ENCODE results near the gene SMAD5.

SMAD5 gene

DNA sequence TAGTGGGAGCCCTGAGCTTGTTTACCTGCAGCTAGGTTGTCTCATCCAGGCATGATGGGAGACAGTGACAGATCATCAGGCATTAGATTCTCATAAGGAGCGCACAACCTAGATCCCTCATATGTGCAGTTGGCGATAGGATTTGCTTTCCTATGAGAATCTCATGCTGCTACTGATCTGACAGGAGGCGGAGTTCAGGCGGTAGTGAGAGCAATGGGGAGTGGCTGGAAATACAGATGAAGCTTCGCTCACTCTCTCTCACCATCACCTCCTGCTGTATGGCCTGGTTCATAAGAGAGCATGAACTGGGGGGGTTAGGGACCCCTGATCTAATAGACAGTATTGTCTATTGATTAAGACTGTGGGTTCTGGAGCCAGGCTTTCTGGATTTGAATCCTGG is 24.9 kb downstream of the SMAD5 start:
- DNase-seq, result no peak

DNA sequence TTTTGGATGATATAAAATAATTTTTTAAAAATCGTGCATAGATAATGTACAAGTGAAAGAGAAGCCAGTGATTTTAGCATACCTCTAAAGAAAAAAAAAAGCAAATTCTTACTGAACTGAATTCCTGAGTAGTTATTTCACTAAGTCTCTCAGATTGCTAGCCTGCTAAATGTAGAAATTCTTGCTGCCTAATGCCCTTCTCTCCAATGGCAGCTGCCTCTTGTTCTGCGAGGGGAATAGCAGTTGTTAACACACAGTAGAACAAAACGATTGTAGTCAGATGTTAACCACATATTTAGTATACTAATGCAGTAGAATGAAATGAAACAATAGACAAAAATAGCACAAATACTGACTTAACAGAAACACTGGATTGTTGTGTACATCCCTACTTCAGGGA is 26.8 kb downstream of the SMAD5 start:
- DNase-seq, result no peak

DNA sequence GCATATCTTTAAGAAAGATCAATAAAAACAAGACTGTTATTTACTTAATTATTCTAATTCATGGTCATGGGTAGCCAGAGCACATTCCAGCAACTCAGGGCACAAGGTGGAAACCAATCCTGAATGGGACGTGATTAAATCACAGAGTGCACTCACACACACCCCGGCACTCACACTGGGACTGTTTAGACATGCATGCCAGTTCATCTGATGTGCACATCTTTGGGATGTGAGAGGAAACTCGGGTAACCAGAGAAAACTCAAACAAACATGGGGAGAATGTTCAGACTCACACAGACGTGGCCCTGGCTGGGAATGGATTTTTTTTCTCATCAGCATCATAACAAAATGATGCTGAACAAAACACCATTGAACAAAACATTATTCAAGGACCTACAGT is 29.4 kb downstream of the SMAD5 start:
- DNase-seq, result no peak

DNA sequence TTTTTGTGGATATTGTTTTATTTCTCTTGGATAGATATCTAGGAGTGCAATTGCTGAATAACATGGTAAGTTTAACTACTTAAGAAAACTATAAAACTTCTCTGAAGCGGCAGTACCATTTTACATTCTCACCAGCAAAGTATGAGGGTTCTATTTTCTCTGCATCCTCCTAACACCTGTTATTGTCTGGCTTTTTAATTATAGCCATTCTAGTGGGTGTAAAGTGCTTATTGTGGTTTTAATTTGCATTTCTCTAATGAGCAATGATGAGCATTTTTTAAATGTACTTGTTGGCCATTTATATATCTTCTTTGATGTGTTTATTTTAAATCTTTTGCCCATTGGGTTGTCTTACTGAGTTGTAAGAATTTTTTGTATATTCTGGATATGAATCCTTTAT is 31.6 kb downstream of the SMAD5 start:
- no peak for DNase-seq

DNA sequence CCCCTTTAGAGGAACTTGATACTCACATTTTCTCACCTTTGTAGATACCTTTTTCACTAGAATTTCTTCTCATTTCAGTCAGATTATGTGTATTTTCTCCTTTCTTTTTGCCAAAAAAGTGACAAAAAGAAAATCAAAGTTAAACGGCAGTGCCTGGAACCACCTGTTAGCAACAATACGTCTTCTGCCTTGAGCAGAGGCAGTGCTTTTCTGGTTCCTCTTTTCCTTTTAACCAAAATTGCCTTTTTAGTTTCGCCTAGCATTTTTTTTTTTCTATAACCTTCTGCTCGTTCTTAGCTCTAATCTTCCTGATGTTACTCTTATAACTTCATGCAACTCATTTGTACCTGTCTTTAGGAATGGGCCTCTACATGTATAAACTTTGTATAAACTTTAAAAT is 34.3 kb downstream of the SMAD5 start:
- no peak for DNase-seq

DNA sequence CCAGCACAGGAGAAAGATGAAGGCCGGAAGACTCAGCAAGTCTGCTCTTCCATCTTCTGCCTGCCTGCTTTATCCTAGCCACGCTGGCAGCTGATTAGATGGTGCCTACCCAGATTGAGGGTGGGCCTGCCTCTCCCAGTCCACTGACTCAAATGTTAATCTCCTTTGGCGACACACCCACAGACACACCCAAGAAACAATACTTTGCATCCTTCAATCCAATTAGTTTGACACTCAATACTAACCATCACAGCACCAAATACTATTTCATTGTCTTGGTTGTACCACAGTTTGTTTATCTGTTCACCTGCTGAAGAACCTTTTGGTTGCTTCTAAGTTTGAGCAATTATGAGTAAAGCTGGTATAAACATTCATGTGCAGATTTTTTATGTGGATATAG is 36.6 kb downstream of the SMAD5 start:
- DNase-seq, result no peak

DNA sequence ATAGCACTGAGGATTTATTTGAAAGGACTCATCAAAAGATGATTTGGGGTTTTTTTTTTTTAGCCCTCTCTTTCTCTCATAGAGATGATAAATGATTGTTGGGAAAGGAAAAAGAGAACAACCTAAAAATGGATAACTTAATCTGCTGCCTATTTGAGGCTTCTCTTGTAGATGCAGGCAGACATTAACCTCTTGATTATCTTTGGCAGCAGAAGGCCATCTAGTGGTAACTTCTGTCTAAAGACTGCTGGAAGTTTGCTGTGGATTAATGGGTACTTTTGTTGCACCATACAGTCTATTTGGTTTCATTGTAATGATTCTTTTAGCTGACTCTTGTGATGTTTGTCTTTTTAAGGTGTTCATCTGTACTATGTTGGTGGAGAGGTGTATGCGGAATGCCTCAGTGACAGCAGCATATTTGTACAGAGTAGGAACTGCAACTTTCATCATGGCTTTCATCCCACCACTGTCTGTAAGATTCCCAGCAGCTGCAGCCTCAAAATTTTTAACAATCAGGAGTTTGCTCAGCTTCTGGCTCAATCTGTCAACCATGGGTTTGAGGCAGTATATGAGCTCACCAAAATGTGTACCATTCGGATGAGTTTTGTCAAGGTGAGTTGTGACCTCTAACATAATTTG is 41.5 kb downstream of the SMAD5 start:
- no peak for DNase-seq

DNA sequence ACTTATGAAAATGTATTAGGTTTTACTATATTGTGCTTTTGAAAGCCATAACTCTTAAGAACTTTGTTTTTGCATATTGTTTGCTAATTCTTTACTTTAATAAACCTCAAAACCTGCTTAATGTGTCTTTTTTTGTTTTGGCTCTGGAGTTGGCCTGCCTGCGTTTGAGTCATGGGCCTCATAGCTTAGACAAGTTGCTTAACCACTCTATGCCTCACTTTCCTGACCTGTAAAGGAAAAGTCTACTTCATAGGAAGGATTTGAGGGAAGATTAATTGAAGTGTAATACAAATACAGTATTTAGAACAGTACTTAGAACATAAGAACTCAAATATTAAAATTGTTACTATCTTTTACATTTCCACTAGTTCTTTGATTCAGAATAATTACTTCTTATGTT is 50.0 kb downstream of the SMAD5 start:
- DNase-seq, result no peak

DNA sequence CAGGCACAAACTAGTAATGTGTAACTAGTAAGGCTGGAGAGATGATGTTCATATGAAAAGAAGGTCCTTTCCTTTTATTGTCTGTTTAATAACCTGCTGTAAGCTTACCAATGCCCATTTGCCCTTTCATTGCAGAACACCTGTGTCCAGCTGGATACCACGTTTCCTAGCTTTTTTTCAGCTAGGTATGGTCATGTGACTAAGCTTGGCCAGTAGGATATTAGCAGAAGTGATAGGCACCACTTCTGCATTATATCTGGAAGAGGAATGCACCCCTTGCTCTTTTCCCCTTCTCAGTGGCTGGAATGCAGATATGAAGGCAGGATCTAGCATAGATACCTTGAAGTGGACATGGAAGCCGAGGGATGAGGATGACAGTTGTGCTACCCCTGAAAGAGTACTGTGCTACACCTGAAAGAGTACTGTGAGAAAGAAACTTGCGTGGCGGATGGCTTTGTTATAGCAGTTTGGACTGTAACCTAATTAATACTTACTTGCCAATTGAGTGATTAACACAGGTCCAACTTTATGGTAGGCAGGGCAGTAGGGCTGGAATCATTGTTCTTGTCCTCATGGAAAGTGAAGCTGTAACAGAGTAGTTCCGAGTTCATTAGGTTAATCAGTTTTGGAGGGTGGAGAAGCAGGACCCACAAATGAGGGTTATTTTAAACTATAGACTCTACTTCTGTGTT is 53.5 kb downstream of the SMAD5 start:
- DNase-seq, result no peak

DNA sequence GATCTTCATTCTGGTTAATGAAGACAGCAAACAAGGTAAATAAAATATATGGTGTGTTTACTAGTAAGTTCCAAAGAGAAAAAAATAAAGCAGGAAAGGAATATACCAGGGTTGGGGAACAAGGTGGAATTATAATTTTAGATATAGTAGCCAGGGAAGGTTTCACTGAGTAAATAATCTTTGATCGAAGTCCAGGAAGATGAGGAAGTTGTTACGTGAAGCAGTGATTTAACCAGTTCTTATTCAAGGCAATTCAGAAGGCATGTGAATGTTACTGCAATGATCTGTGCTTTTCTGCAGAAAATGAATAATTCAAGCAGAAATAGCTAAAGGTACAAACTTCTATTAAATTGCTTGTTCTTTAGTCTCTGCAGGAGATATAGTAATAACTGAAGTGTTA is 54.2 kb downstream of the SMAD5 start:
- DNase-seq, result no peak

DNA sequence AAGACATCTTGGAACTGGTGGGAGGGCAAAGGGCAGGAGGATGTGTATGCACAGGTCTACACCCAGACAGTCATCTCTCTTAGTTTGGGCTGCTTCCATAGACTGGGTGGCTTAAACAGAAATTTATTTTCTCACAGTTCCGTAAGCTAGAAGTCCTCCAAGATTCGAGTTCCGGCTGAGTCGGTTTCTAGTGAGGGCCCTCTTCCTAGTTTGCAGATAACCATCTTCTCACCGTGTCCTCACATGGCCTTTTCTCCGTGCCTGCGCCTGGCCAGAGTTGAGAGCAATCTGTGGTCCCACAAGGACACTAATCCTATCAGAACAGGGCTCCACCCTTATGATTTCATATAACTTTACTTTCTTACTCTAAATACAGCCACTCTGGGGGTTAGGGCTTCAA is 56.2 kb downstream of the SMAD5 start:
- DNase-seq, result no peak

DNA sequence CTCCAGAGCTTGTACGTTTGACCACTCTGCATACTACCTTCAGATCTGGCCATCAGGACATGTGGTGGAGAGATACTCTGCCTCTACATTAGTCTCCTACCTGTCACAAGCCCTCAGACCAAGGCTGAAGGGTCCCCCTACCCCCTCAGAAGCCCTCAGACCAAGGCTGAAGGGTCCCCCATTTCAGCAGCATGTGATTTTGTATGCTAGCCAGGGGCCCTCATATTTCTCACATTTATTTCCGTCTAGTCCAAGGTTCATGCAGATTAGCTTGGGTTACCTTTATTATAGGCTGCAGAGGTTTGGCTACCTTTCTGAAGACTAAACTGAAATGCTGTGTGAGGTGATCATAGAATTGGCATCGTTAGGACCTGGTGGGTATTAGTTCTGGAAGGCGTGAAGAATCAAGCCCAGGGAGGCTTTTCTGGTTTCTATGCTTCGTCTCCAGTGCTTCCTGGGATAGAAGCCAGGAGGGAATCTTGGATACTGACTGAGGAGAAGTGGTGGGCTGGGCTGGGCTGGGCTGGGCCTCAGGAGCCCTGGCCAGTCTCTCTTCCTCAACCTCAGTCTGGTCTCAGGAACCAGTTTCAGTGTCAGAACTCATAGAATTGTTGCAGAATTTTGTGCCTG is 57.6 kb downstream of the SMAD5 start:
- DNase-seq, result no peak

DNA sequence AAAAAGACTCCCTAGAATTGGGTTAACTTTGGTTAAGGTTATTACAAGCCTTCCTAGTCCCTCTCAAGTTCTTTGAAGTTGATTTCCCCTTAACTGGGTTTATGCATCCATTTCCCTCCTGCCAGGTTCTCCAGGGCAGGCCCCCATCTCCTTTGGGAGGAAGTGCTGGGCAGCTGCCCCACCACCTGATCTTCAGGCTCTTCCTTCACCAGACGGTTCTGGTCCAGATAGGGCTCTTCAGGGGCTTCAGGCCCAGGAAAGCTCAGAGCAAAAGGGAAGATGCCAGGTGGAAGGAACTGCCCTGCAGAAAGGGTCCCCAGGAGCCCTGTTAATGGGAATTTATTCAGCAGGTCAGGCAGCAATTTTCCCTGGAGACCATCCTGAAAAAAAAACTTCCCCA is 58.3 kb downstream of the SMAD5 start:
- no peak for DNase-seq

DNA sequence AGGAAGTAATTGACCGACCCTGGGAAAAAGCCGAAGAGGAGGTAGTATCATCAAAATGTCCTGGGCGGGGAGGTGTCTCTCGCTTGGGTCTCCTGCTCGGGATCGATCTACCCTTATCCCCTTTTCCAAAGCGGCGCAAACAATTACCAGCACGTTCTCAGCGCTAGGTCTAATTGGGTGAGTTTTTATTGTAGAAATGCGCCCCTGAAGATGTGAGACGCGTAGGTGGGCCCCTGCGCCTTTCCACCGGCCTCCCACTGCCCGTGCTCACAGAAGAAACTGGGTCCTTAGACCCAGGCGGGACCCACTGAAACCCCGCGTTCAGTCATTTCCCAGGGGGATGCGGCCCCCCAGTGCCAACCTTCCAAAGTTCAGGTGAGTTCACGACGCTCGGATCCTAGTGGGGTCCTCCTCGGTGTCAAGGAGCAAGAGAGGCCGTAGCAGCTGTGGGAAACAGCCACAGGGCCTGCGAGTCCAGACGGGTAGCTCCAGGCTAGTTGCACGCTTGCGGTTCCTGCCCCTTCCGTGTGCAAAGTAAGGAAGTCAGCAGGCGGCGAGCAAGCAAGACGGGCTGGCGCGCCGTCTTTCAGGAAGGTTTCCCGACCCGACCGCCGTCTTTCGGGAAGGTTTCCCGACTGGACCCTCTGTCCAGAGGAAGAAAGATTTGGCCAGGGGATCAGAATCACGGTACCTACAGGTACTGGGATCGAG is 58.8 kb downstream of the SMAD5 start:
- no peak for DNase-seq

DNA sequence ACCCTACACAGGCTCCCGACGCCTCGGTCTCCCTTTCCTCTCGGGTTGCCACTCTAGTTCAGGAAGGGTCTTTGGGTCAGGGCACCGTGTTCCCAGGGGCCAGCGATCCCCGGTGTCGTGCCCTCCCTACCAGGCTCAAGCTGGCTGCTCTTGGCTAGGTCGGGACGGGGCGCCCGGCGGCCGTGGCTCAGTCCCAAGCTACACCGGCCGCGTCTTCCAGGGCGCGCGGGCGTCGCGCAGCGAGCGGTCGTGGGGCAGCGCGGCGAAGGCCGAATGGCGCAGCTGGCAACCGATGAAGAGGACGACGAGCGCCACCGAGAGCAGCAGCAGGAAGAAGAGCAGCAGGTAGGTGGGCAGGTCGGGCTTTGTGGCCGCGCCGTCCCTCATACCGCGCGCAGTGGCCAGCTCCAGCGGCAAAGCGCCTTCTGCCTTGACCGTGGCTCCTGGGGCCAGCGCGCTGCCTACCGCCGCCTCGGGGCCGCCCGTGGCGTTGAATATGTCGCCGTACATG is 59.4 kb downstream of the SMAD5 start:
- DNase-seq, result no peak

DNA sequence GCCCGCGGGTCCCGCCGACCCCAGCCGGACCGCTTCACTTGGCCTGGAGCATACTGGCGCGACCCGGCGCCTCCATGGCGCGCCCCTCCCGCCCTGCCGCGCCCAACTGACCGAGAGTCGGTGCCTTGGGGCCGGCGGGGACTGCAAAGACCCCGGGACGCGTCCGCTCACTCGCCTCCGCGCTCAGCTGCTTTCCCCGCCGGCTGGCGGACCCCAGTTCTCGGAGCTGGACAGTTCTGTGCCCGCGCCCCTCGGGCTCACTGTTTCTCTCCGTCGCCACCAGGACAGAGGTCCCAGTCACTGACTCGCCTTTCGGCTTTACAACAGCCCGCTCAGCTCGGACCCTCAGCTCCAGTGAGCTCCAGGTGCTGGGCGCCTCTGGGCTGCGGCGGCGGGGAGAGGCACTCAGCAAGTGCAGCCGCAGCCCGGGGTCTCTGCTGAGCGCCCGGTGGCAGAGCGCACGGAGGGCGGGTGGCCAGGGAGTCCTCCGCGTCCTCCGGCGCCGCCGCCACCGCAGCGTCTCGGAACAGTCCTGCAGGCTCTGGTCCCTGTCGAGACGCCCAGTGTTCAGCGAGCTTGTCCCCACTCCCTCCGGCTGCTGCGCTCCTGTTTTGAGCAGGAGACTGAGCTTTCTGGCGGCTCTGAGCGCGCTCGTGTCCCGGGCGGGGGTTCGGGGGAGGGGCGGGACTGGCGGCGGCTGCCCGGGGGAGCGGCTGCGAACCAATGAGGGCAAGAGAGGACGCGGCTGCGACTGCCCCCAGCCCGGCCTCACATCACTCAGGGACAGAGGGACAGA is 60.1 kb downstream of the SMAD5 start, which contains the start of gene SMIM32:
Gene SMIM32 (minus strand): TSS at position 637 of the 796 bp plus-strand sequence. CDS start 638 bp downstream, outside the sequence.
- no peak for DNase-seq

DNA sequence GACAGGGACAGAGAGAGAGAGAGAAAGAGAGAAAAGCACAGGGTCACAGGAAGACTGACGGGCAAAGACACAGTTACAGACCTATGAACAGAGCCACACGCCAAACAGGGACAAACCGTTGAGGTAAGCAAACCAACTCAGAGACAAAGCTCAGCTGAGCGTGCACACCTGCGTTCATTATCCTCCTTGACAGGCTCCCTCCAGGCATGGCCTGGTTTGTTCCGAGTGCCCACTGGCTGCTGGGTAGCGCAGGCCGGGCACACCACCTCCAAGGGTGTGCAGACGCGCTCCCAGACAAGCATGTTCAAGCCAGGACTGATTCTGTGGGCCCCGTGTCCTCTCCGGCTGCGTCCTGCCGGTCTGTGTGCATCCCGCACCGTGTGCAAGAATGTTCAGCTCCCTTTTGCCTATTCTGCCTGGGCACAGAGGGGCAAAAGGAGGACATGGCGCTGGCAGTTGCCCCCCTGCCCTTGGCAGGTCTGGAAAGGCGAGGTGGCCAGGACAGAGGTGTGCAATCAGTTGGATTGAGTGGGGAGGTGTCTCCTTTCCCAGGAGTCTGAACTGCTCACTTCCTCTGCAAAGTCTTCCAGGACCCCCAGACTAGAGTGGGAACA is 60.8 kb downstream of the SMAD5 start:
- no peak for DNase-seq

DNA sequence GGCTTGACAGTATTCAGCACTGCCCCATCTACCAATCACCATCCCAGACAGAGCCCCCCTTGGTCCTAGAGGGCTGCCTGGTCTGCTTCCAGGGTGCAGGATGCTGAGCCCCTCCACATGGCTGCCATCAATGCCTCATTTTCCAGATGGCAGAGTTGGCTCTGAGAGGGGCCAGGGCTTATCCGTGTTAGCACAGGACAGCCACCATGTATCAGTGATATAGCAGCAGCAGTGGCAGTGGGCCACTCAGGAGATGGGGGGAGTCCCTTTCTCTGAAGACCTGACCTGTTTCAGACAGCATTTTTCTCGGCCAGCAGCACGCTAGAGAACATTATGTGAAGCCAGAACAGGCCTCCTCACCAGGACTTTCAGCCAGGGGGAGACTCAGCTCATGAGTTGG is 61.9 kb downstream of the SMAD5 start:
- DNase-seq, result no peak

DNA sequence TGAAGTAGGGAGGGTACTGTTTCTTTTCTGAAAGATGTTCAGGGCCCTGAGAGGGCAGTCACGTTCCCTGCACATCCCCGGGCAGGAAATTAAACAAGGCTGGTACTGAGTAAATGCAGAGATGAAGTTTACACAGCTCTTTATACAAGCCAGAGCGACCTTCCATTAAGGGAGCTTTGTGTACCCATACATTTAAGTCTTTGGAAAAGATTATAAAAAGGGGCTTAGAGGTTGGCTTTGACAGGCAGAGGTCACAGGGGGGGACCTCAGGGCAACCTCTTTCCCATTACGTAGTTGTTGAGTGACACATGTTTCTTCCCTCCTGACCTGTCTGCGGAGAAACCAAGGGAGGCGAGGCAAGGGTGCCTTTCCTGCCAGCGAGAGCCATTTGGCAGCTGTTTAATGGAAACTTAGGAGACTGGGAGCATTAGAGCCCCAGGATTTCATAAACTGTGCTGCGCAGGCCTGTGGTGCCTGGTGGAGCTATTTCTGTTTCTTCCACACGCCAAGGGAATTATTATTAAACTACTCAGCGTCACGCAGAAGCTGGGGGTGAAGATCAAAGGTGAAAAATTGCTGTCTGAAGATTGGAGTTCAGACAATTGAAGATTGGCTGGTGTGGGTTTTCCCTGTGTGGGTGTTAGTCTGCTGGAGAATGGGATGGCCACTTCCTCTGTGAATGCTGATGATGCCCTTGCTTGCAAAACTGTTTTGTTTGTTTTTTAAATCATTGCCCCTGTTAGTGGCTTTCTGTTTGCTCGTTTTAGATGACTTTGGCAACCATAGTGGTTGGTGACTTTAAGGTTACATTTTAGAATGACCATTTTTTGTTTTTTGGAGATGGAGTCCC is 63.6 kb downstream of the SMAD5 start:
- DNase-seq, result no peak

DNA sequence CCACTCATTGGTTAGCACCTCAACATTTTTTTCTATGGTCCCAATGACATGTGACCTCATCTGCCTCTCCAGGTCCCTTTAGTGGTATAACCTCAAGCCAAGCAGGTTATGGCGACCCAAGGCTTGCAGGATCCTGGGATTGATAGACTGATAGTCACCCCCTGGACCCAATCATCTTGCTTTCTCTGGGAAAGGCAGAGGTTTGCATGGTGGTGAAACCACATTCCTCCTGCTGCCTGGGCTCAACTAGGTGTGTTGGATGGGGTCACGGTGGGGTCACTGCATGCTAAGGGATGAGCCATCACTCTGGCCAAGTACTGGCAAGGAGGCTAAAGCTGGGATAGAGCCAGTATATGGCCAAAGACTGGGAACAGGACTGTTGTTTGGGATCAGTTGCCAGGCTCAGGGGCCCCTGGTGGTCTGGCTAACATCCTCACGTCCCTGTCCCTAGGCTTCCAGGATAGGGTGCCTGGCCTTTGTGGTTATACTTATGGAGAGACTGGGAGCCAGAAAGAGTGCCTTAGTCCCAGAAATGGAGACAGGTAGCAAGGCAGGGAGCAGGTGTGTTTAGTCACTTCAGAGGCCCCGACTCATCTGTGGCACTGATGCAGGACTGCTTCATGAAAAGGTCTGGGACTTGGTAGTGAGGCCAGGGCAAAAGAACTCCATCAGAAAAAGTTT is 65.0 kb downstream of the SMAD5 start:
- no peak for DNase-seq

DNA sequence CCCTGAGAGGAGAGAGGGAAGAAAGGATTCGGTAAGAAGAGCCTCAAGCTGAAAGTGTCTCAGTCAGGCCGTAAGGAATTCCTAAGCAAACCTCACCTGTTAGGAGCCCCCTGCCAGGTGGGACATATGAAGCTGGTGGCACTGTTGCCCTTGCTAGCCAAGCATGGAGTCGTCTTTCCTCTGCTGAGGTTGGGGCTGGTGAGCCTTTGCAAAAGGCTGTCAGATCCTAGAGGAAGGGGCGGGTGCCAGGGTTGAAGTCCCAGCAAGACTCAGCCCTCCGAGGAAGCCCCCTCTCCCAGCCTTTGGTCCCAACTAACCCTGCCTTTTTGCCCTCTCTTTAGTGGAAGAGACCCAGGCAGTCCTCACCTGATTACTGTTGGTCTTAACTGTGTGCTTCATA is 65.8 kb downstream of the SMAD5 start:
- no peak for DNase-seq
